Heart left ventricle (tissue), 16 donors: Measurements from ENCODE around the gene LRRC2. TPM values are rescaled to one million over a fixed set of nuclear protein-coding genes. Genes with fewer than 3 reads are reported as not detected.
"Not testable (repeated sequence)": the region's sequence is repeated elsewhere in the genome, so short reads cannot be mapped to it uniquely, and the experiment has no call there.

Experiments
- ATAC-seq, 4 donors: fragments of 200-7000 bp; cut with Tn5 transposase; one replicate each; pipeline ENCODE4 v1.9.1; 2020 to 2022; ENCODE audit warnings: moderate library complexity in 4 of 4, mild to moderate bottlenecking in 3 of 4, moderate number of reproducible peaks in 1 of 4
- DNase-seq, 5 donors: peaks; one replicate each; pipeline ENCODE4 v3.0.0-alpha.2; 2020
- H3K27ac ChIP-seq, 12 donors: fragments of 200-600 bp; sonication (generic) in 4 of 12; one replicate each; pipeline versions ENCODE4 v1.5.0 to v1.8.0; 2016 to 2022; ENCODE audit warnings: mild to moderate bottlenecking in 2 of 12
- H3K27me3 ChIP-seq, 9 donors: fragments of 200-600 bp; sonication (generic) in 2 of 9; one replicate each; pipeline versions ENCODE4 v1.5.1 to v1.8.0; 2016 to 2022; ENCODE audit warnings: mild to moderate bottlenecking in 3 of 9
- H3K36me3 ChIP-seq, 9 donors: fragments of 200-600 bp; sonication (generic) in 2 of 9; one replicate each; pipeline versions ENCODE4 v1.5.0 to v1.8.0; 2018 to 2022; ENCODE audit warnings: mild to moderate bottlenecking in 2 of 9
- H3K4me1 ChIP-seq, 12 donors: fragments of 200-600 bp; sonication (generic) in 4 of 12; one replicate each; pipeline versions ENCODE4 v1.5.0 to v1.8.0; 2016 to 2022; ENCODE audit warnings: mild to moderate bottlenecking in 3 of 12
- H3K4me3 ChIP-seq, 12 donors: fragments of 200-600 bp; sonication (generic) in 4 of 12; one replicate each; pipeline versions ENCODE4 v1.5.0 to v1.8.0; 2017 to 2022; ENCODE audit warnings: mild to moderate bottlenecking in 9 of 12, moderate library complexity in 4 of 12
- H3K9me3 ChIP-seq, 12 donors: fragments of 200-600 bp; sonication (generic) in 4 of 12; one replicate each; pipeline versions ENCODE4 v1.5.0 to v1.8.0; 2016 to 2022; ENCODE audit warnings: mild to moderate bottlenecking in 1 of 12
- POLR2A ChIP-seq, 2 donors: fragments of 450-650 bp; IDR thresholded peaks; one replicate each; pipeline ENCODE4 v1.6.1; 2017; ENCODE audit warnings: antibody characterized with exemption in 2 of 2, mild to moderate bottlenecking in 2 of 2, moderate library complexity in 2 of 2
- WGBS, 4 donors: extraction: QIAGEN DNeasy Blood & Tissue Kit in 2 of 4; methylation state at CpG; one replicate each; pipeline versions ENCODE4 v1.1.5 to v1.1.7; 2013 to 2018; 5-methylcytosine and 5-hydroxymethylcytosine counted together
- intact Hi-C, 10 donors: fragments of 100-400 bp; cut with DNase I; formaldehyde crosslinking; loops; one replicate each; pipeline versions ENCODE4 v1.11.1 to v1.14.2; 2022
- polyA plus RNA-seq, 2 donors: library from polyadenylated mRNA; stranded (reverse); fragments of 200-250 nt; gene quantifications; one replicate each; pipeline ENCODE4 v1.2.3, GENCODE V29; 2013
- total RNA-seq, 9 donors: library from RNA; depleted of rRNA in 2 of 9; stranded (reverse); fragments of >200 nt in 2 of 9; fragmentation: NEBNext Ultra II Directional in 3 of 9; extraction: Animal tissue kit (Norgen Biotek cat#: 25700) in 3 of 9; gene quantifications; one replicate each; pipeline versions ENCODE4 v1.1.0 to v1.2.4, GENCODE V29; 2016 to 2023
- TF ChIP-seq, protein P1 (sequence below), 12 donors: fragments of 200-600 bp; sonication (generic) in 4 of 12; IDR thresholded peaks; one replicate each; pipeline versions ENCODE4 v1.5.0 to v1.8.0; 2018 to 2022; ENCODE audit warnings: antibody characterized with exemption in 12 of 12, mild to moderate bottlenecking in 5 of 12
- donor health status: ischemic (EF 13 %, LVEDD 7.1; RV severe dilation, severe dysfunction).
- donor health status: healthy with polysubstance abuse.
- donor health status: DM: no; HTN: yes; CAD: no.
- donor health status: DM: no; HTN: no; CAD: no.
- donor health status: ischemic (EF 25% LVEDD 6.9; RV normal size, moderate dysfunction).
- donor health status: ischemic (EF 25% LVEDD 5.7; RV mildly dilated, moderate dysfunction).
- donor health status: healthy.
- donor health status: DM: yes; HTN: yes; CAD: no.
- donor health status: ischemic (EF 35%, LVEDD 5.7; RV mildly dilated, moderate dysfunction).
- donor health status: nonischemic (EF 11% LVEDD 7.7; RV severe dilation, severe dysfunction).
- donor health status: DM: yes; HTN: yes; CAD: no.
- donor health status: PGD.
- donor health status: ischemic (EF 29% LVEDD 5.4; RV normal size, mild dysfunction).
- donor health status: nonischemic (EF 23%, LVEDD 6.1; RV moderate dilation, normal function).

Gene LRRC2
- total and polyA plus RNA-seq, 11 donors, result 20.7 to 147 (median 83.7) TPM

GRCh38 chr3:46495901-46496456 is 70.1 kb downstream of the LRRC2 start:
- Histone ChIP-seq H3K4me3 (no peak overlapping the region), H3K27ac (no peak overlapping the region), H3K9me3 (no peaks in the 10 kb centered on the region), H3K4me1 (peaks cover 0 to 28% (median 5%) of the 10 kb centered on the region in 12 donors), H3K36me3 (no peaks in the 10 kb centered on the region), H3K27me3 (no peaks in the 10 kb centered on the region)
- 74 to 86% (median 81%) methylated on average over 5 of the region's 5 CpGs for WGBS, 4 donors
- DNase-seq (no peak), ATAC-seq (peak in 1 of 4 donors; percentile 36)
- TF ChIP-seq, protein P1, sequence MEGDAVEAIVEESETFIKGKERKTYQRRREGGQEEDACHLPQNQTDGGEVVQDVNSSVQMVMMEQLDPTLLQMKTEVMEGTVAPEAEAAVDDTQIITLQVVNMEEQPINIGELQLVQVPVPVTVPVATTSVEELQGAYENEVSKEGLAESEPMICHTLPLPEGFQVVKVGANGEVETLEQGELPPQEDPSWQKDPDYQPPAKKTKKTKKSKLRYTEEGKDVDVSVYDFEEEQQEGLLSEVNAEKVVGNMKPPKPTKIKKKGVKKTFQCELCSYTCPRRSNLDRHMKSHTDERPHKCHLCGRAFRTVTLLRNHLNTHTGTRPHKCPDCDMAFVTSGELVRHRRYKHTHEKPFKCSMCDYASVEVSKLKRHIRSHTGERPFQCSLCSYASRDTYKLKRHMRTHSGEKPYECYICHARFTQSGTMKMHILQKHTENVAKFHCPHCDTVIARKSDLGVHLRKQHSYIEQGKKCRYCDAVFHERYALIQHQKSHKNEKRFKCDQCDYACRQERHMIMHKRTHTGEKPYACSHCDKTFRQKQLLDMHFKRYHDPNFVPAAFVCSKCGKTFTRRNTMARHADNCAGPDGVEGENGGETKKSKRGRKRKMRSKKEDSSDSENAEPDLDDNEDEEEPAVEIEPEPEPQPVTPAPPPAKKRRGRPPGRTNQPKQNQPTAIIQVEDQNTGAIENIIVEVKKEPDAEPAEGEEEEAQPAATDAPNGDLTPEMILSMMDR (IDR thresholded peaks at IDR 0.05), result no peak
- TF ChIP-seq POLR2A (IDR thresholded peaks at IDR 0.05), result no peak
- intact Hi-C loops, result loop anchor here in 1 of 10 donors (5.0 kb wide), 1 partner anchor 56 kb away; no protein-coding TSS in a partner anchor

- not testable (repeated sequence) for H3K27ac ChIP-seq, ATAC-seq, H3K9me3 ChIP-seq, H3K36me3 ChIP-seq, H3K4me3 ChIP-seq, DNase-seq, H3K27me3 ChIP-seq
- WGBS, 4 donors, result 86 to 97% (median 95%) methylated on average over 15 to 29 of the region's 33 CpGs
- H3K4me1 ChIP-seq, result peaks cover 0 to 36% (median 5%) of the 10 kb centered on the region in 12 donors
- intact Hi-C loops, result loop anchor here in 3 of 10 donors (5.0 kb wide), 1 partner anchor 63 kb away; no protein-coding TSS in a partner anchor
Observed at GRCh38 chr3:46494491-46494890, 71.6 kb downstream of the LRRC2 start.

DNA sequence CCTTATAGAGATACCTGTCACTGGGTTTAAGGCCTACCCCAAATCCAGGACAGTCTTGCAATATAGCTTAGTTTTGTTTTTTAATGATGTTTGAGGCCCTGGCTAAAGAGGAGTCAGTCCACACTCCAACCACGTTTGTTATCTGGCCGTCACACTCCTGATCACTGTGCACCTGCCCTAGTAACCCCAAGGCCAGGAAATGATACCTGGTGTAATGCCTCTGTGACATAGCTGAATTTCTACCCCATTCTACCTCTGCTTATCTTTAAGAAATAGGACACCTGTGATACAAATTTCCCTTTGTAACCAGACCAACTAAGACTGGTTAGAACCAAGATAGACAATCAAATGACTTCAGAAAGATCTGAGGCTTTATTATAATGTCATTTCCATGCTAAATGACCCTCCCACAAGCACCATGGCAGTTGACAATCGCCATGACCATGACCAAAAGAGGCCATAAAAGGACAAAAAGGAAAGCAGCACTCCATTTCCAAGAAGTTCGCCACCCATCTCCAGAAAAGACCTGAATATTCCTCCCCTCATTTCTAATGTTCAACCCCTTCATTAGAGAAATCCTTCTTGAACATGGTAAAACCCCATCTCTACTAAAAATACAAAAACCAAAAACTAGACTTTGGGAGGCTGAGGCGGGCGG is 73.1 kb downstream of the LRRC2 start:
- H3K9me3 ChIP-seq, result no peaks in the 10 kb centered on the region
- no peak for TF ChIP-seq POLR2A (IDR thresholded peaks at IDR 0.05)
- TF ChIP-seq, protein P1 (IDR thresholded peaks at IDR 0.05), result no peak
- no peaks in the 10 kb centered on the region for H3K27me3 ChIP-seq
- no peak overlapping the region for H3K4me3 ChIP-seq
- H3K4me1 ChIP-seq, result peaks cover 0 to 36% (median 11%) of the 10 kb centered on the region in 12 donors
- H3K36me3 ChIP-seq, result no peaks in the 10 kb centered on the region
- DNase-seq (peak in 1 of 5 donors; percentile 2), ATAC-seq (no peak)
- no peak overlapping the region for H3K27ac ChIP-seq
- 93 to 96% (median 94%) methylated on average over 6 of the region's 6 CpGs for WGBS, 4 donors
- intact Hi-C loops, result loop anchor here in 3 of 10 donors (5.0 kb wide), 1 partner anchor 64 kb away; no protein-coding TSS in a partner anchor

DNA sequence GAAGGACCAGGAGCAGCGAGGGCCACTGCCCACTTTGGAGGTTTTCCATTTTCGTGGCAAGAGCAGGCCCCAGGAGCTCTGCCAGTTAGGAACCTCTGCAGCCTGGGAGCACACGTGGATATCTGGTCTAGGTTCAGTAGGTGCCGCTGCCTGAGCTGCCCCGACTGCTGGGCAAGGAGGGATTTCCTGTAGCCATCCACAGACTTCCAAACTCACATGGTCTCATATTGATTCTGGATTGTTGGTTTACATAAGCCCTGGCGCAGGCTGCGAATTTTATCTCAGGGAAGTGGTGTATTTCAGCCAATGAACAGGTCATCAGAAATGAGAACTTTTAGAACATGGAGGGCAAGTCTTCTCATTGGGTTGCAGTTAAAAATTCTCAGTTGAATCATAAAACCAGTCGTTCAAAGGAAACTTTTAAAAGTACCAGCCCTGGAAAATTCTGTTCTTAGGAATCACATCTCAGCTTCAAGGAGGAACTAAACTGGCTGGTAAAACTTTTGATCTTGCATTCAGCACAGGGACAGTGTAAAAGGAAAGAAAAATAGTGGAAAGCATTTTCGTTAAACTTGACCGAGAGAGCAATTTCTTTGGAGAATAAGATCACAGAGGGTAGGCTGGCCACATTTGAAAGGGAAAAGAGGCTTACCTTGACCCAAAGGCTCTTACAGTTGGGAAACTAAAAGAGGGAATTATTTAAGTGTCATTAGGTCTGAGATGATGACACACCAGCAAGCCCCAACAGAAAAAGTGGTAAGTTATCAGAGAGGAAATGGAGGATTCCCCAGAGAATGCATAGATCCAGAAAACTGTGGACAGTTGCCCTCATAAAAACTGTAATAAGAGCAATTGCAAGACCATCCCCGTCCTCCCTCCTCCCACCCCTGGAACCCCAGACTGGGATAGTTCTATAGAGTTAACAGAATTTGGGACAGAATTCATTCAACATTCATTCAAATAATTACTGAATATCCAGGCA is 74.7 kb downstream of the LRRC2 start:
- Histone ChIP-seq H3K4me3 (no peak overlapping the region), H3K9me3 (no peaks in the 10 kb centered on the region), H3K4me1 (peaks cover 0 to 29% (median 8%) of the 10 kb centered on the region in 12 donors), H3K36me3 (no peaks in the 10 kb centered on the region), H3K27ac (peak overlapping the region in 9 of 12 donors; percentile 8 to 71 (median 42)), H3K27me3 (no peaks in the 10 kb centered on the region)
- DNase-seq, result peak in 2 of 5 donors; percentile 16 to 36
- 58 to 66% (median 62%) methylated on average over 11 of the region's 11 CpGs for WGBS, 4 donors
- intact Hi-C loops, result loop anchor here in 3 of 10 donors (2.0 to 5.0 kb wide), 2 partner anchors 66 to 139 kb away; no protein-coding TSS in a partner anchor
- ATAC-seq, result peak; percentile 29 to 55 (median 44)
- no peak for TF ChIP-seq POLR2A (IDR thresholded peaks at IDR 0.05)
- TF ChIP-seq, protein P1 (IDR thresholded peaks at IDR 0.05), result no peak
